Right hindlimb (tissue), 1 donor: ENCODE measurements around the gene GDI1.

ENCODE experiments used
- DNase-seq: peaks from one replicate; pipeline ENCODE4 v3.0.0-alpha.2; 2018

GDI1 gene

GRCh38 chrX:154439841-154440240 lies 2.9 kb downstream of the GDI1 start:
- DNase-seq: no peak

GRCh38 chrX:154440623-154441357 lies 3.8 kb downstream of the GDI1 start:
- DNase-seq: no peak

GRCh38 chrX:154441564-154441963 lies 4.6 kb downstream of the GDI1 start:
- no peak for DNase-seq

GRCh38 chrX:154441984-154442707 lies 5.2 kb downstream of the GDI1 start:
- no peak for DNase-seq

- no peak for DNase-seq
Observed at GRCh38 chrX:154443479-154443910, 6.5 kb downstream of the GDI1 start.

GRCh38 chrX:154443992-154444754 lies 7.2 kb downstream of the GDI1 start, which contains the start of gene FAM50A:
TSS of gene FAM50A (plus strand) at chrX:154444141. CDS start at chrX:154444236, 95 bp downstream.
- DNase-seq: peak; percentile 81

GRCh38 chrX:154444755-154445246 lies 7.8 kb downstream of the GDI1 start:
- no peak for DNase-seq

- DNase-seq: no peak
Observed at GRCh38 chrX:154445776-154446175, 8.8 kb downstream of the GDI1 start.

GRCh38 chrX:154446430-154446829 lies 9.5 kb downstream of the GDI1 start:
- no peak for DNase-seq

- no peak for DNase-seq
Observed at GRCh38 chrX:154448484-154448883, 11.5 kb downstream of the GDI1 start.

- DNase-seq: no peak
Observed at GRCh38 chrX:154449618-154450017, 12.7 kb downstream of the GDI1 start.

GRCh38 chrX:154450312-154450711 lies 13.4 kb downstream of the GDI1 start:
- DNase-seq: no peak

- no peak for DNase-seq
Observed at GRCh38 chrX:154452823-154453222, 15.9 kb downstream of the GDI1 start.

- DNase-seq: peak; percentile 39
Observed at GRCh38 chrX:154457491-154458115, 20.6 kb downstream of the GDI1 start.

GRCh38 chrX:154458116-154458953 lies 21.4 kb downstream of the GDI1 start, which contains the start of gene PLXNA3:
TSS of gene PLXNA3 (plus strand) at chrX:154458281. CDS start at chrX:154460184, 1,903 bp downstream.
- peak; percentile 45 for DNase-seq

- peak; percentile 35 for DNase-seq
Observed at GRCh38 chrX:154458954-154459778, 22.2 kb downstream of the GDI1 start.

- DNase-seq: no peak
Observed at GRCh38 chrX:154459832-154460231, 22.9 kb downstream of the GDI1 start.

GRCh38 chrX:154460326-154460725 lies 23.4 kb downstream of the GDI1 start:
- no peak for DNase-seq

GRCh38 chrX:154462396-154462795 lies 25.4 kb downstream of the GDI1 start:
- DNase-seq: no peak

- DNase-seq: no peak
Observed at GRCh38 chrX:154463611-154464220, 26.8 kb downstream of the GDI1 start.
